Measurements from ENCODE around the gene TAF5. TPM values are rescaled to one million over a fixed set of nuclear protein-coding genes. Genes with fewer than 3 reads are reported as not detected.

TAF5 gene
- total RNA-seq, 1 experiment from 2014 or later, result 7.0 TPM

- H3K9ac ChIP-seq (ENCODE audit: low read length), result no peak overlapping the region
- no peaks in the 10 kb centered on the region for H3K9me2 ChIP-seq (replicated peaks; ENCODE audit: low read length)
- ChIA-PET POLR2A (ENCODE audit: unreplicated experiment) (no interaction called here), CTCF (no interaction called here)
- H3K9me3 ChIP-seq (ENCODE audit: low read length), result no peaks in the 10 kb centered on the region
- no peaks in the 10 kb centered on the region for H3K4me1 ChIP-seq (ENCODE audit: insufficient read depth, low read length)
- H3K79me2 ChIP-seq (ENCODE audit: low read length), result no peaks in the 10 kb centered on the region
- H3K36me3 ChIP-seq (ENCODE audit: low read depth, low read length), result peaks cover 51% of the 10 kb centered on the region
- intact Hi-C loops (cut with micrococcal nuclease), result no loop called here
- no peak overlapping the region for H2AFZ ChIP-seq (ENCODE audit: low read length)
- DNase-seq (no peak), ATAC-seq (no peak)
- no peaks in the 10 kb centered on the region for H4K20me1 ChIP-seq (ENCODE audit: low read length)
- TF ChIP-seq CTCF (conservative IDR thresholded peaks at IDR 0.05; ENCODE audit: low read depth, low read length) (no peak), EZH2 (IDR thresholded peaks at IDR 0.05; ENCODE audit: low read length, unreplicated experiment) (no peak), EZH2phosphoT487 (IDR thresholded peaks at IDR 0.05; ENCODE audit: borderline replicate concordance, low read length) (no peak)
- no peaks in the 10 kb centered on the region for H3K27me3 ChIP-seq (ENCODE audit: low read length)
- H3F3A ChIP-seq (ENCODE audit: low read length, unreplicated experiment), result no peaks in the 10 kb centered on the region
- H3K4me2 ChIP-seq (ENCODE audit: low read length), result no peak overlapping the region
- no peak overlapping the region for H3K27ac ChIP-seq (ENCODE audit: low read length)
- no peak overlapping the region for H3K4me3 ChIP-seq (ENCODE audit: low read length)
- no TSS peak for BruUV-seq (replicated peaks)
These were observed 56.0 kb downstream of the TAF5 start for GRCh38 chr10:103423748-103424147.

- ChIA-PET CTCF (no interaction called here), POLR2A (ENCODE audit: unreplicated experiment) (no interaction called here)
- Histone ChIP-seq H3K27me3 (ENCODE audit: low read length) (no peaks in the 10 kb centered on the region), H3K79me2 (ENCODE audit: low read length) (no peaks in the 10 kb centered on the region), H4K20me1 (ENCODE audit: low read length) (no peaks in the 10 kb centered on the region), H2AFZ (ENCODE audit: low read length) (no peak overlapping the region), H3K4me2 (ENCODE audit: low read length) (no peak overlapping the region), H3K9me2 (replicated peaks; ENCODE audit: low read length) (no peaks in the 10 kb centered on the region), H3K36me3 (ENCODE audit: low read depth, low read length) (peaks cover 39% of the 10 kb centered on the region), H3K4me1 (ENCODE audit: insufficient read depth, low read length) (no peaks in the 10 kb centered on the region), H3K27ac (ENCODE audit: low read length) (no peak overlapping the region), H3F3A (ENCODE audit: low read length, unreplicated experiment) (no peaks in the 10 kb centered on the region), H3K4me3 (ENCODE audit: low read length) (no peak overlapping the region), H3K9me3 (ENCODE audit: low read length) (no peaks in the 10 kb centered on the region), H3K9ac (ENCODE audit: low read length) (no peak overlapping the region)
- no peak for TF ChIP-seq EZH2 (IDR thresholded peaks at IDR 0.05; ENCODE audit: low read length, unreplicated experiment)
- TF ChIP-seq CTCF (conservative IDR thresholded peaks at IDR 0.05; ENCODE audit: low read depth, low read length), result no peak
- no peak for TF ChIP-seq EZH2phosphoT487 (IDR thresholded peaks at IDR 0.05; ENCODE audit: borderline replicate concordance, low read length)
- DNase-seq, result no peak
- no peak for ATAC-seq
- no TSS peak for BruUV-seq (replicated peaks)
- intact Hi-C loops (cut with micrococcal nuclease), result no loop called here
These were observed 60.1 kb downstream of the TAF5 start for GRCh38 chr10:103427866-103428265.

- H3K36me3 ChIP-seq (ENCODE audit: low read depth, low read length), result peaks cover 36% of the 10 kb centered on the region
- BruUV-seq (replicated peaks), result no TSS peak
- ATAC-seq, result no peak
These were observed 61.3 kb downstream of the TAF5 start for GRCh38 chr10:103428989-103429643.

More at GRCh38 chr10:103428989-103429643, 61.3 kb downstream of the TAF5 start:
- H3K27ac ChIP-seq (ENCODE audit: low read length), result no peak overlapping the region
- no peaks in the 10 kb centered on the region for H3K9me3 ChIP-seq (ENCODE audit: low read length)
- H3K4me3 ChIP-seq (ENCODE audit: low read length), result no peak overlapping the region
- H4K20me1 ChIP-seq (ENCODE audit: low read length), result no peaks in the 10 kb centered on the region
- no peaks in the 10 kb centered on the region for H3K79me2 ChIP-seq (ENCODE audit: low read length)
- H3F3A ChIP-seq (ENCODE audit: low read length, unreplicated experiment), result no peaks in the 10 kb centered on the region
- ChIA-PET CTCF (no interaction called here), POLR2A (ENCODE audit: unreplicated experiment) (no interaction called here)
- H2AFZ ChIP-seq (ENCODE audit: low read length), result no peak overlapping the region
- intact Hi-C loops (cut with micrococcal nuclease), result no loop called here
- H3K9ac ChIP-seq (ENCODE audit: low read length), result no peak overlapping the region
- H3K9me2 ChIP-seq (replicated peaks; ENCODE audit: low read length), result no peaks in the 10 kb centered on the region
- TF ChIP-seq EZH2 (IDR thresholded peaks at IDR 0.05; ENCODE audit: low read length, unreplicated experiment) (no peak), CTCF (conservative IDR thresholded peaks at IDR 0.05; ENCODE audit: low read depth, low read length) (no peak), EZH2phosphoT487 (IDR thresholded peaks at IDR 0.05; ENCODE audit: borderline replicate concordance, low read length) (no peak)
- DNase-seq, result no peak
- H3K4me1 ChIP-seq (ENCODE audit: insufficient read depth, low read length), result no peaks in the 10 kb centered on the region
- no peak overlapping the region for H3K4me2 ChIP-seq (ENCODE audit: low read length)
- H3K27me3 ChIP-seq (ENCODE audit: low read length), result no peaks in the 10 kb centered on the region

All from PC-3 (cell line).